A673 (cell line): Measurements from ENCODE around the gene LONP1. TPM values are rescaled to one million over a fixed set of nuclear protein-coding genes. Genes with fewer than 3 reads are reported as not detected.

Source experiments
- BruUV-seq: library from RNA; stranded (reverse); fragments of 400-500 nt; replicated peaks from 2 replicates; lab custom pipeline; 2021; lab: Mats Ljungman, UMichigan
- CTCF ChIA-PET: fragments of 300-600 bp; sonication (Branson Sonifier 250); formaldehyde crosslinking; loops from one replicate; lab custom pipeline; 2022; ENCODE audit warnings: antibody characterized with exemption; lab: Charles Lee
- POLR2A ChIA-PET: fragments of 300-600 bp; sonication (Branson Sonifier 250); formaldehyde crosslinking; loops from one replicate; lab custom pipeline; 2022; ENCODE audit warnings: antibody characterized with exemption; ENCODE audit not compliant: low non-redundant PET; lab: Charles Lee
- DNase-seq: peaks from one replicate; pipeline ENCODE4 v3.0.0-alpha.2; 2015; ENCODE audit warnings: low spot score
- H3K27ac ChIP-seq: fragments of 200-600 bp; sonication (generic); 2 replicates; pipeline ENCODE4 v1.5.1; 2016; ENCODE audit warnings: mixed run types, low read depth, mild to moderate bottlenecking, mixed read lengths, antibody characterized with exemption, low read length; ENCODE audit not compliant: poor library complexity, severe bottlenecking
- H3K27me3 ChIP-seq: fragments of 200-600 bp; sonication (generic); replicated peaks from 2 replicates; pipeline ENCODE4 v1.6.1; 2017; ENCODE audit warnings: mixed run types, low read depth, mild to moderate bottlenecking, mixed read lengths, antibody characterized with exemption, low read length; ENCODE audit not compliant: insufficient read depth, poor library complexity
- H3K36me3 ChIP-seq: fragments of 200-600 bp; sonication (generic); 2 replicates; pipeline ENCODE4 v1.6.1; 2016; ENCODE audit warnings: mixed run types, mild to moderate bottlenecking, mixed read lengths, antibody characterized with exemption, low read length; ENCODE audit not compliant: insufficient read depth, poor library complexity, severe bottlenecking
- H3K4me1 ChIP-seq: fragments of 200-600 bp; sonication (generic); 2 replicates; pipeline ENCODE4 v1.6.1; 2017; ENCODE audit warnings: mixed run types, mild to moderate bottlenecking, mixed read lengths, antibody characterized with exemption, low read length; ENCODE audit not compliant: insufficient read depth, poor library complexity, severe bottlenecking
- H3K4me3 ChIP-seq: fragments of 200-600 bp; sonication (generic); 2 replicates; pipeline ENCODE4 v1.5.1; 2016; ENCODE audit warnings: low read depth, mixed run types, mild to moderate bottlenecking, mixed read lengths, low read length; ENCODE audit not compliant: poor library complexity, severe bottlenecking
- H3K9me3 ChIP-seq: fragments of 200-600 bp; sonication (generic); 2 replicates; pipeline ENCODE4 v1.6.1; 2016; ENCODE audit warnings: mixed run types, low read depth, mild to moderate bottlenecking, mixed read lengths, antibody characterized with exemption, low read length; ENCODE audit not compliant: poor library complexity, severe bottlenecking
- CTCF ChIP-seq: fragments of 300-800, 200-600 bp; sonication (generic); conservative IDR thresholded peaks from 2 replicates; pipeline ENCODE4 v1.5.1; 2017; ENCODE audit warnings: low read depth, mild to moderate bottlenecking, antibody characterized with exemption, low read length, moderate library complexity, mixed read lengths
- EZH2 ChIP-seq: fragments of 200-600 bp; sonication (generic); IDR thresholded peaks from 2 replicates; pipeline ENCODE4 v1.6.1; 2017; ENCODE audit warnings: borderline replicate concordance, low read depth, mild to moderate bottlenecking, mixed read lengths, antibody characterized with exemption, low read length; ENCODE audit not compliant: poor library complexity, severe bottlenecking
- intact Hi-C: fragments of 100-400 bp; cut with micrococcal nuclease; formaldehyde crosslinking; loops from one replicate; pipeline ENCODE4 v1.10.0; 2022; ENCODE audit not compliant: unreplicated experiment
- total RNA-seq: library from RNA; stranded (reverse); gene quantifications from 2 replicates; pipeline ENCODE4 v1.2.3, GENCODE V29; 2021

LONP1 gene
- total RNA-seq, 1 experiment from 2014 or later: 152 TPM

DNA sequence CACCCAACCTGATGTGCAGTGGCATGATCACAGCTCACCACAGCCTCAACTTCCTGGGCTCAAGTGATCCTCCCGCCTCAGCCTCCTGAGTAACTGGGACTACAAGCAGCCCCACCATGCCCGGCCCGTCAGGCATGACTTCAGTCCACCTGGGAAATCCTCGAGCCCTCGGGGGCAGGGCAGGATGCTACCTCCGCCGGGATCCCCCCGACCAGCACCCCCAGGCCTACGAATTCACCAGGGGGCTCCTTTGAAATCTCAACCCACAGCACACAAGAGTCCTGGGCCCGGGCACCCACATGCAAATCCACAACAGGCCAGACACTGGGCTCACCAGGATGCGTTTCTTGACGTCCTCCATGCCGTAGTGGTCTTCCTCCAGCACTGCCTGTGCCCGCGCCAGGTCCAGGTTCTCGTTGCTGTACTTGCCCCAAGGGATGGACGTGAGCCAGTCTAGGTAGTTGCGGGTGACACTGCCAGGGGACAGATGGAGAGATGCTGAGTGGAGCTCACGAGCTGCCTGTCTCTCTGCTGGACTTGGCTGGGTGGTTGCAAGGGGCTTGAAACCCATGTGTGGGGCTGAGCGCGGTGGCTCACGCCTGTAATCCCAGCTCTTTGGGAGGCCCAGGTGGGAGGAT lies 19.4 kb downstream of the LONP1 start:
- peaks cover 63% of the 10 kb centered on the region for H3K36me3 ChIP-seq
- POLR2A ChIA-PET: no interaction called here
- no peaks in the 10 kb centered on the region for H3K4me1 ChIP-seq
- no peaks in the 10 kb centered on the region for H3K9me3 ChIP-seq
- no TSS peak for BruUV-seq
- CTCF ChIA-PET: no interaction called here
- no peak overlapping the region for H3K27ac ChIP-seq
- no peaks in the 10 kb centered on the region for H3K27me3 ChIP-seq
- intact Hi-C loops: no loop called here
- DNase-seq: no peak
- TF ChIP-seq CTCF (no peak), EZH2 (no peak)
- no peak overlapping the region for H3K4me3 ChIP-seq

DNA sequence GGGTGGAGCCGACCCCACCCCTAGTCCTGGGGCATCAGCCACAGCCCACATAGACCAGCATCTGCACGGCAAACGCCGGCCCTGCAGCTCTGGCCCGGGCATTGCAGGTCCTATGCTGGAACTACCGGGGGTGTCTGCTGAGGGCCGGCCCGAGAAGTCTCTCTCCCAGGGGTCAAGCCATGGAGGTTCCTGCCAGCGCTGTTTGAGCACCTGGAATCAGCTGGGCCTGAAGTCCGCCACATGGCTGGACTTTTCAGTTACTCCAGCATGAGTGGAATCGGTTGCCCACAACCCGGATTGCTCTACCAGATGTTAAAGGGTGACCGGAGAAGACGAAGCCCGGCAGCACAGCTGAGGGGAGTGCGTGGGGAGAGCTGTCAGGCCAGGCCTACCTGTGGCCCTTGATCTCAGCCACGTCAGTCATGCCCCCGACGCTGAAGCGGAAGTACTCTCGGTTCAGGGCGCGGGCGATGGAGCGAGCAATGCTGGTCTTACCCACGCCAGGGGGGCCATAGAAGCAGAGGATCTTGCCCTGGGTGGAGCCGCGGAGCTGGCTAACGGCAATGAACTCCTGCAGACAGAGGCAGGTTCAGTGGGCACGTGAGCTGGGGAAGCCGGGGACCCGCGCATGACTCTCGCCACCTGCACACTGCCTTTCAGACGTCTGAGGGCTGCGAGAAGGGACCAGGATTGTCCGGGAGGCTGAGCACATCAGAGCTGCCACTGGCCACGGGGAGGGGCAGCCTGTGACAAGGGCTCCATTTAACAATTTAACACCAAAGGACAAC lies 21.1 kb downstream of the LONP1 start:
- DNase-seq: no peak
- H3K27ac ChIP-seq: no peak overlapping the region
- peaks cover 73% of the 10 kb centered on the region for H3K36me3 ChIP-seq
- H3K4me1 ChIP-seq: no peaks in the 10 kb centered on the region
- intact Hi-C loops: no loop called here
- TF ChIP-seq EZH2: no peak
- no peak for TF ChIP-seq CTCF
- POLR2A ChIA-PET: no interaction called here
- H3K27me3 ChIP-seq: no peaks in the 10 kb centered on the region
- no peak overlapping the region for H3K4me3 ChIP-seq
- no peaks in the 10 kb centered on the region for H3K9me3 ChIP-seq
- CTCF ChIA-PET: no interaction called here
- no TSS peak for BruUV-seq

GRCh38 chr19:5697890-5698634 lies 21.9 kb downstream of the LONP1 start:
- Histone ChIP-seq H3K36me3 (peaks cover 73% of the 10 kb centered on the region), H3K27ac (no peak overlapping the region), H3K4me1 (no peaks in the 10 kb centered on the region), H3K9me3 (no peaks in the 10 kb centered on the region), H3K27me3 (no peaks in the 10 kb centered on the region), H3K4me3 (no peak overlapping the region)
- intact Hi-C loops: no loop called here
- ChIA-PET CTCF (no interaction called here), POLR2A (no interaction called here)
- DNase-seq: no peak
- no TSS peak for BruUV-seq
- TF ChIP-seq CTCF (no peak), EZH2 (no peak)
